WTC11 (cell line): ENCODE measurements around the gene TP53AIP1. TPM values are rescaled to one million over a fixed set of nuclear protein-coding genes. Genes with fewer than 3 reads are reported as not detected.

ENCODE experiments used
- ATAC-seq: fragments of 200-7000 bp; cut with Tn5 transposase; 2 replicates; pipeline ENCODE4 v1.10.0; 2021; ENCODE audit warnings: mild to moderate bottlenecking, moderate library complexity
- CTCF ChIA-PET: fragments of 300-600 bp; sonication (Branson Sonifier 250); formaldehyde crosslinking; loops from one replicate; lab custom pipeline; 2021; ENCODE audit warnings: antibody characterized with exemption; lab: Charles Lee
- POLR2A ChIA-PET: fragments of 350-600 bp; sonication (Branson Sonifier 250); formaldehyde crosslinking; loops from one replicate; lab custom pipeline; 2021; ENCODE audit warnings: antibody characterized with exemption; lab: Charles Lee
- DNase-seq: peaks from one replicate; pipeline ENCODE4 v3.0.0; 2021; ENCODE audit warnings: low spot score
- H3K27ac Mint-ChIP-seq: 2 replicates; pipeline ENCODE4 v1.8.0; 2021; ENCODE audit warnings: mixed read lengths
- H3K27me3 Mint-ChIP-seq: 2 replicates; pipeline ENCODE4 v1.8.0; 2021; ENCODE audit warnings: low read depth, mild to moderate bottlenecking, moderate library complexity, mixed read lengths
- H3K36me3 Mint-ChIP-seq: 2 replicates; pipeline ENCODE4 v1.8.0; 2021; ENCODE audit warnings: mixed read lengths
- H3K4me1 Mint-ChIP-seq: 2 replicates; pipeline ENCODE4 v1.8.0; 2022; ENCODE audit warnings: mixed read lengths
- H3K4me3 Mint-ChIP-seq: 2 replicates; pipeline ENCODE4 v1.8.0; 2021; ENCODE audit warnings: mild to moderate bottlenecking, moderate library complexity, mixed read lengths
- H3K9me3 Mint-ChIP-seq: 2 replicates; pipeline ENCODE4 v1.8.0; 2021; ENCODE audit warnings: mixed read lengths
- ATF2 ChIP-seq: sonication (generic); formaldehyde crosslinking; IDR thresholded peaks from 2 replicates; pipeline ENCODE4 v1.8.1; 2022; ENCODE audit warnings: low read depth, missing genetic modification reagents, borderline replicate concordance
- ATF6 ChIP-seq: sonication (generic); formaldehyde crosslinking; IDR thresholded peaks from 2 replicates; pipeline ENCODE4 v1.8.1; 2023; ENCODE audit warnings: mild to moderate bottlenecking, missing genetic modification reagents
- ETV6 ChIP-seq: sonication (generic); formaldehyde crosslinking; IDR thresholded peaks from 2 replicates; pipeline ENCODE4 v1.8.1; 2022; ENCODE audit warnings: mild to moderate bottlenecking, missing genetic modification reagents
- FOXK1 ChIP-seq: sonication (generic); formaldehyde crosslinking; IDR thresholded peaks from 2 replicates; pipeline ENCODE4 v1.8.0; 2022; ENCODE audit warnings: mild to moderate bottlenecking, moderate library complexity, missing genetic modification reagents
- FOXP4 ChIP-seq: sonication (generic); formaldehyde crosslinking; IDR thresholded peaks from 2 replicates; pipeline ENCODE4 v1.8.0; 2022; ENCODE audit warnings: mild to moderate bottlenecking, missing genetic modification reagents
- KAT7 ChIP-seq: sonication (generic); formaldehyde crosslinking; IDR thresholded peaks from 2 replicates; pipeline ENCODE4 v1.8.1; 2023; ENCODE audit warnings: missing genetic modification reagents, mild to moderate bottlenecking, borderline replicate concordance
- PREB ChIP-seq: sonication (generic); formaldehyde crosslinking; IDR thresholded peaks from 2 replicates; pipeline ENCODE4 v1.8.1; 2022; ENCODE audit warnings: mild to moderate bottlenecking, missing genetic modification reagents, moderate library complexity, borderline replicate concordance
- RORB ChIP-seq: fragments of 250-450 bp; sonication (Bioruptor Pico); IDR thresholded peaks from 2 replicates; pipeline ENCODE4 v1.9.0; 2021; ENCODE audit warnings: mild to moderate bottlenecking
- SMAD3 ChIP-seq: sonication (generic); formaldehyde crosslinking; IDR thresholded peaks from 2 replicates; pipeline ENCODE4 v1.8.0; 2022; ENCODE audit warnings: missing genetic modification reagents, mild to moderate bottlenecking, borderline replicate concordance
- STAT6 ChIP-seq: sonication (generic); formaldehyde crosslinking; conservative IDR thresholded peaks from 2 replicates; pipeline ENCODE4 v1.8.1; 2023; ENCODE audit warnings: mild to moderate bottlenecking, low read depth, missing genetic modification reagents, moderate library complexity
- TEAD1 ChIP-seq: sonication (generic); formaldehyde crosslinking; IDR thresholded peaks from 2 replicates; pipeline ENCODE4 v1.8.0; 2022; ENCODE audit warnings: mild to moderate bottlenecking, missing genetic modification reagents
- ZNF263 ChIP-seq: sonication (generic); formaldehyde crosslinking; IDR thresholded peaks from 2 replicates; pipeline ENCODE4 v1.8.1; 2022; ENCODE audit warnings: low read depth, mild to moderate bottlenecking, moderate library complexity, missing genetic modification reagents
- ZNF396 ChIP-seq: fragments of 250-450 bp; sonication (Bioruptor Pico); IDR thresholded peaks from 2 replicates; pipeline ENCODE4 v1.8.0; 2021; ENCODE audit warnings: mild to moderate bottlenecking, moderate library complexity, borderline replicate concordance
- ZSCAN18 ChIP-seq: fragments of 250-450 bp; sonication (Bioruptor Pico); IDR thresholded peaks from 2 replicates; pipeline ENCODE4 v2.1.2; 2022; ENCODE audit warnings: mild to moderate bottlenecking, moderate library complexity
- total RNA-seq: library from RNA; stranded (reverse); gene quantifications from 3 replicates; pipeline ENCODE4 v1.2.3, GENCODE V29; 2021

TP53AIP1 gene
- total RNA-seq, 1 experiment from 2014 or later = 0.07 TPM

GRCh38 chr11:128906185-128907050 is 36.3 kb downstream of the TP53AIP1 start:
- peaks cover under 1% of the 10 kb centered on the region for H3K9me3 Mint-ChIP-seq
- ChIA-PET POLR2A (interaction anchor here (0.6 kb wide), 1 partner anchor 149 kb away, joined by 3 read pairs; no protein-coding TSS in a partner anchor), CTCF (interaction anchor here (0.6 to 10.5 kb wide), 41 partner anchors 8 to 1962 kb away, joined by 3 to 245 read pairs (median 5); partner anchors contain the start of genes KCNJ5 and TP53AIP1)

More at GRCh38 chr11:128906185-128907050, 36.3 kb downstream of the TP53AIP1 start:
- Mint-ChIP-seq H3K27ac (no peak overlapping the region), H3K4me3 (peak overlapping the region; percentile 70), H3K4me1 (peaks cover 36% of the 10 kb centered on the region), H3K27me3 (peaks cover 80% of the 10 kb centered on the region), H3K36me3 (no peaks in the 10 kb centered on the region; the same call in 1 of the 2 replicates)
- ATAC-seq (no peak), DNase-seq (no peak)
- TF ChIP-seq ATF2 (CRISPR knock-in tag) (no peak), KAT7 (CRISPR knock-in tag) (no peak), RORB (CRISPR knock-in tag) (no peak), TEAD1 (no peak), FOXP4 (CRISPR knock-in tag) (no peak), SMAD3 (CRISPR knock-in tag) (no peak), ZNF396 (CRISPR knock-in tag) (no peak), FOXK1 (CRISPR knock-in tag) (no peak), ETV6 (CRISPR knock-in tag) (no peak), ATF6 (CRISPR knock-in tag) (no peak), PREB (CRISPR knock-in tag) (no peak), STAT6 (CRISPR knock-in tag) (no peak), ZSCAN18 (CRISPR knock-in tag) (no peak), ZNF263 (CRISPR knock-in tag) (no peak)
- TF ChIP-seq, all 79 proteins: peak for 0
